Subcutaneous adipose tissue (tissue), 4 donors: ENCODE measurements around the gene ARL4D. TPM values are rescaled to one million over a fixed set of nuclear protein-coding genes. Genes with fewer than 3 reads are reported as not detected.

Experiments used
- total RNA-seq, 4 donors: library from RNA; depleted of rRNA; stranded (reverse); fragments of >200 nt; gene quantifications; one replicate each; pipeline ENCODE4 v1.1.0, GENCODE V29; 2016
- TF ChIP-seq, protein P1 (sequence below): fragments of 450-650 bp; IDR thresholded peaks from one replicate; pipeline ENCODE4 v1.5.1; 2016; ENCODE audit warnings: low read depth, mild to moderate bottlenecking, control low read depth, antibody characterized with exemption, moderate library complexity

ARL4D gene
- total RNA-seq, 4 donors from 2014 or later = 6.1 to 23.5 (median 9.9) TPM

GRCh38 chr17:43356450-43356849 lies 42.3 kb upstream of the ARL4D start:
- TF ChIP-seq, protein P1, sequence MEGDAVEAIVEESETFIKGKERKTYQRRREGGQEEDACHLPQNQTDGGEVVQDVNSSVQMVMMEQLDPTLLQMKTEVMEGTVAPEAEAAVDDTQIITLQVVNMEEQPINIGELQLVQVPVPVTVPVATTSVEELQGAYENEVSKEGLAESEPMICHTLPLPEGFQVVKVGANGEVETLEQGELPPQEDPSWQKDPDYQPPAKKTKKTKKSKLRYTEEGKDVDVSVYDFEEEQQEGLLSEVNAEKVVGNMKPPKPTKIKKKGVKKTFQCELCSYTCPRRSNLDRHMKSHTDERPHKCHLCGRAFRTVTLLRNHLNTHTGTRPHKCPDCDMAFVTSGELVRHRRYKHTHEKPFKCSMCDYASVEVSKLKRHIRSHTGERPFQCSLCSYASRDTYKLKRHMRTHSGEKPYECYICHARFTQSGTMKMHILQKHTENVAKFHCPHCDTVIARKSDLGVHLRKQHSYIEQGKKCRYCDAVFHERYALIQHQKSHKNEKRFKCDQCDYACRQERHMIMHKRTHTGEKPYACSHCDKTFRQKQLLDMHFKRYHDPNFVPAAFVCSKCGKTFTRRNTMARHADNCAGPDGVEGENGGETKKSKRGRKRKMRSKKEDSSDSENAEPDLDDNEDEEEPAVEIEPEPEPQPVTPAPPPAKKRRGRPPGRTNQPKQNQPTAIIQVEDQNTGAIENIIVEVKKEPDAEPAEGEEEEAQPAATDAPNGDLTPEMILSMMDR = no peak

DNA sequence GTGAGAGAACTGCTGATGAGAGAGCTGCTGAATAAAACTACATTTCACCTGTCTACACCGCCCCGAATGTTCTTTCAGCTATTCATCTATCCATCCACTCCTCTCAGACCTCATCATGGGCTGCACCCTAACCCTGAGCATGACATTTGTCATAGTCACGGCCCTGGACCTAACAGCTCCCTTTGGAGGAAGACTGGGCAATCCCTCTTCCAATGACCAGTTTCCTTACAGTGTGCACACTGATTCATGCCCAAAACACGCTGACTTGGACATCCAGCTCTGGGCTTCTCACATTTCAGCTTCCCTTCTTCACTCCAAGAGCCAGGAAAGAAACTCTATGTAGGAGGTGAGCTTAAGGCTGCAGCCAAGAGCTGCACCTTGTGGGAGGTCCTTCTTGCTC lies 41.8 kb upstream of the ARL4D start:
- TF ChIP-seq, protein P1 = no peak

GRCh38 chr17:43359469-43360110 lies 39.2 kb upstream of the ARL4D start:
- TF ChIP-seq, protein P1 = no peak

DNA sequence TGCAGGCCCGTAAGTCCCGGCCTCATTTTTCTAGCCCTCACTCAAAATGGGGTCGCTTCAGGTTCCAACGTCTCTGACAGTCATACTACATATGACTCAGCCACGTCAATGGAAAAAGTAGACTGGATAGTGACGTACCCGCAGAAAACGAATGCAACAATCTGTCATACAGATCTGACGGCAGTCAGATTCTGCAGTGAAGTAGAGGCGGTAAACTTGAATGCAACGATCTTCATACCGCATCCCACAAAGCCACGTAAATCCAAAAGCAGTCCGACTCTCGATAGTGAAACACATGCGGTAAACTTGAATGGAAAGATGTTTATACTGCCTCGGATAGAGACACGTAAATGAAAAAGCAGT lies 38.4 kb upstream of the ARL4D start:
- TF ChIP-seq, protein P1 = no peak

- TF ChIP-seq, protein P1 = no peak
Measured at GRCh38 chr17:43360739-43361505, 37.9 kb upstream of the ARL4D start.

DNA sequence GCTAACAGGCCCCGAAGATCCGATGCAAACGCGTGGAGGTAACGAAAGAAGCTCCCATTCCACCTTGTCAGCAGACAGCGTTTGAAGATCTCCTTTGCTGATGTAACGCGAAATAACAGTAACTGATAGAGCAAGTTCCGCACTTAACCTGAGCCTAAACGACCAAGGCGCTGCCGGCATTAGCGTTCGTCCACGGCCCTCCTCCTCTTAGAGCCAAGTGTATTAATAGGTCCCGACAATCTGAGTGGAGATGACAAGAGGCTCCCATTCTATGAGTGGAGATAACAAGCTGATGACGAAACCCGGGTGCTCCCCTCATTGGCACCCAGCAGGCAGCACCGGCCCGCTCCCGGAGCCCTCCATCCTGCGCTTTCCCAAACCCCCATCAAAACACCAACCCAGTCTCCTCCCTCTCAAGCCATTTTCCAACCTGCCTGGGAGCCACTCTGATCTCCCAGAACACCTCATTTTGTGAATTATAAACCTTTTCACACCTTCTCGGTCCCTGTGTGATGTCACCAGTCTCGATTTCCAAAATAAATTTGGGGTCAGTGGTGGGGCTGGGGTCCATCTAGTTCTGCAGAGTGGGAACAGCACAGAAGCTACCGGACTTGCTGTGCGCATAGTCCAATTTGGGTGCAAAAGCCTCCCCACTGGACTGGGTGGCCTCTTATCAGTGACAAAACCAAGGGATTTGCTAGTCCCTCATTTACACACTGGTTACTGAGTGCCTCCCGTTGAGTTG lies 35.4 kb upstream of the ARL4D start:
- TF ChIP-seq, protein P1 = no peak

GRCh38 chr17:43363926-43364285 lies 34.9 kb upstream of the ARL4D start:
- TF ChIP-seq, protein P1 = no peak
